ENCODE data around the gene PPFIBP1. TPM values are rescaled to one million over a fixed set of nuclear protein-coding genes. Genes with fewer than 3 reads are reported as not detected.

The PPFIBP1 gene
- total RNA-seq, 5 donors from 2014 or later (not counting 1 experiment from before 2014, with no cell fraction given), result 4.1 to 6.1 (median 5.8) TPM

- Mint-ChIP-seq H3K9me3 (no peaks in the 10 kb centered on the region), H3K4me1 (no peaks in the 10 kb centered on the region), H3K36me3 (peaks cover 30% of the 10 kb centered on the region), H3K4me3 (no peak overlapping the region), H3K27ac (no peak overlapping the region), H3K27me3 (no peaks in the 10 kb centered on the region)
- Histone ChIP-seq H3K9me3 (no peaks in the 10 kb centered on the region), H3K27ac (ENCODE audit: low read length) (no peak overlapping the region), H3K4me3 (ENCODE audit: control insufficient read depth in 1 of 2, extremely low read depth in 1 of 2, low read length in 1 of 2) (no peak overlapping the region), H3K4me1 (ENCODE audit: control insufficient read depth in 1 of 2, extremely low read depth in 1 of 2, insufficient read depth in 2 of 2, low read length in 2 of 2) (no peaks in the 10 kb centered on the region), H3K27me3 (replicated peaks in 1 of 2; ENCODE audit: control insufficient read depth in 2 of 2, extremely low read depth in 1 of 2, insufficient read depth in 2 of 2, low read length in 1 of 2) (no peaks in the 10 kb centered on the region), H3K36me3 (ENCODE audit: control insufficient read depth in 2 of 2, extremely low read depth in 1 of 2, insufficient read depth in 1 of 2, low read length in 1 of 2) (no peaks in the 10 kb centered on the region)
- 90% methylated on average over 2 of the region's 3 CpGs for WGBS (ENCODE audit: insufficient coverage)
- ChIA-PET CTCF (interaction anchor here in 1 of 2 donors (0.7 kb wide), 1 partner anchor 20 kb away, joined by 6 read pairs; no protein-coding TSS in a partner anchor), POLR2A (no interaction called here)
- DNase-seq (no peak), ATAC-seq (replicated peaks in 1 of 4) (no peak)
These were observed 164.7 kb downstream of the PPFIBP1 start for GRCh38 chr12:27688671-27689070.

DNA sequence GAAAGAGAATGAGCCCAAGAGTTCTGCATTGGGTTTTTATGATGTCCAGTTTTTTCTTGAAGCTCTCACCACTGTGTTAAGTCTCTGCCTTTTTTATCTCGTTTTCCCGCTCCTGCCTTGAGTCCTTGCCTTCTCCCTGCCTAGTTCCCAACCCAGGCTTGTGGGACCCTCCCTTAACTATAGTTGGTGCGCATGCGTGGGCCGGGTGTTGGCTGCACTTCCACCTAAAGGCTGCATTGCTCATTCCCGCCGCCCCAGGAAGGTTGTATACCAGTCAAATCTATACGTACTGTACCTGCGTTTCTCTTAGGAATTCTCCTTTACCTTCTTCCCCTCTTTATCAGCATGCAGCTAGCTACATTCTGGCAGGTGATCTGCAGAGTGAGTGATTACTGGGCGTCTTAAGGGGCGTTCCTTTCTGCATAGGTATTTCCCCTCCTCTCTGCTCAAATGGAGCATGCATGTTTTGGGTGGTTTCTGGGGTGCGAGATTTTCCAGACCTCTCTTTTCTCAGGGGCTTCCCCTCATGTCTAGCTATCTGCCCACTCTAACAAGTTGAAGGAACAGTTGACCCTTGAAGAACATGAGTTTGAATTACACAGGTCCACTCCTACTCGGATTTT is 165.7 kb downstream of the PPFIBP1 start:
- no peaks in the 10 kb centered on the region for H3K4me1 Mint-ChIP-seq
- no peaks in the 10 kb centered on the region for H3K27me3 ChIP-seq (replicated peaks in 1 of 2; ENCODE audit: control insufficient read depth in 2 of 2, extremely low read depth in 1 of 2, insufficient read depth in 2 of 2, low read length in 1 of 2)
- H3K9me3 ChIP-seq, result no peaks in the 10 kb centered on the region
- ChIA-PET CTCF (interaction anchor here in 1 of 2 donors (0.7 kb wide), 1 partner anchor 53 kb away, joined by 4 read pairs; no protein-coding TSS in a partner anchor), POLR2A (no interaction called here)
- peaks cover 30% of the 10 kb centered on the region for H3K36me3 Mint-ChIP-seq
- no peak overlapping the region for H3K27ac Mint-ChIP-seq
- 94% methylated on average over 8 of the region's 13 CpGs for WGBS (ENCODE audit: insufficient coverage)
- no peak overlapping the region for H3K4me3 ChIP-seq (ENCODE audit: control insufficient read depth in 1 of 2, extremely low read depth in 1 of 2, low read length in 1 of 2)
- no peaks in the 10 kb centered on the region for H3K9me3 Mint-ChIP-seq
- H3K27me3 Mint-ChIP-seq, result no peaks in the 10 kb centered on the region
- no peak for DNase-seq
- no peak overlapping the region for H3K4me3 Mint-ChIP-seq
- no peaks in the 10 kb centered on the region for H3K4me1 ChIP-seq (ENCODE audit: control insufficient read depth in 1 of 2, extremely low read depth in 1 of 2, insufficient read depth in 2 of 2, low read length in 2 of 2)
- H3K36me3 ChIP-seq (ENCODE audit: control insufficient read depth in 2 of 2, extremely low read depth in 1 of 2, insufficient read depth in 1 of 2, low read length in 1 of 2), result no peaks in the 10 kb centered on the region
- H3K27ac ChIP-seq (ENCODE audit: low read length), result no peak overlapping the region
- no peak for ATAC-seq (replicated peaks in 1 of 4)

DNA sequence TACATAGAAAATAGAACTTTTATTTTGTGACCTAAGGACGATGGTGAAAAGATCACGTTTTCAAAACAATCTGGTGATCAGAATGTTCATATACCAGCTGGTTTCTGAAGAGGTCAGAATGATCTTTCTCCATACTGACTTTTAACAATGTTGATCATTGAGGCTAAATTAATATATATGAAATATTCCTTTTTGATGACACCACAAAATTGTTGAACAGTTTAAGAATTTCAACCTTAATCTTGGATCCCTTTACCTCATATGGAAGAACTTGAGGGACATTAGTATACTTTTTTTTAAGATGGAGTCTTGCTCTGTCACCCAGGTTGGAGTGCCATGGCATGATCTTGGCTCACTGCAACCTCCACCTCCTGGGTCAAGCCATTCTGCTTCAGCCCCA is 169.4 kb downstream of the PPFIBP1 start:
- no peaks in the 10 kb centered on the region for H3K27me3 Mint-ChIP-seq
- ATAC-seq (replicated peaks in 1 of 4), result no peak
- H3K36me3 ChIP-seq (ENCODE audit: control insufficient read depth in 2 of 2, extremely low read depth in 1 of 2, insufficient read depth in 1 of 2, low read length in 1 of 2), result no peaks in the 10 kb centered on the region
- no peak overlapping the region for H3K4me3 ChIP-seq (ENCODE audit: control insufficient read depth in 1 of 2, extremely low read depth in 1 of 2, low read length in 1 of 2)
- ChIA-PET POLR2A (no interaction called here), CTCF (no interaction called here)
- DNase-seq, result no peak
- no peak overlapping the region for H3K27ac ChIP-seq (ENCODE audit: low read length)
- H3K4me3 Mint-ChIP-seq, result no peak overlapping the region
- no peaks in the 10 kb centered on the region for H3K9me3 ChIP-seq
- no peaks in the 10 kb centered on the region for H3K4me1 ChIP-seq (ENCODE audit: control insufficient read depth in 1 of 2, extremely low read depth in 1 of 2, insufficient read depth in 2 of 2, low read length in 2 of 2)
- no peaks in the 10 kb centered on the region for H3K27me3 ChIP-seq (replicated peaks in 1 of 2; ENCODE audit: control insufficient read depth in 2 of 2, extremely low read depth in 1 of 2, insufficient read depth in 2 of 2, low read length in 1 of 2)
- H3K27ac Mint-ChIP-seq, result no peak overlapping the region
- H3K9me3 Mint-ChIP-seq, result no peaks in the 10 kb centered on the region
- no CpG with 5 or more reads among the region's 2 CpGs for WGBS (ENCODE audit: insufficient coverage)
- no peaks in the 10 kb centered on the region for H3K4me1 Mint-ChIP-seq
- H3K36me3 Mint-ChIP-seq, result peaks cover 26% of the 10 kb centered on the region

GRCh38 chr12:27695556-27696292 is 171.7 kb downstream of the PPFIBP1 start:
- no CpG with 5 or more reads among the region's 6 CpGs for WGBS (ENCODE audit: insufficient coverage)
- ChIA-PET POLR2A (interaction anchor here in 1 of 2 donors (0.6 kb wide), 1 partner anchor 291 kb away, joined by 9 read pairs; no protein-coding TSS in a partner anchor), CTCF (no interaction called here)
- Histone ChIP-seq H3K9me3 (no peaks in the 10 kb centered on the region), H3K36me3 (ENCODE audit: control insufficient read depth in 2 of 2, extremely low read depth in 1 of 2, insufficient read depth in 1 of 2, low read length in 1 of 2) (no peaks in the 10 kb centered on the region), H3K27ac (ENCODE audit: low read length) (no peak overlapping the region), H3K4me3 (ENCODE audit: control insufficient read depth in 1 of 2, extremely low read depth in 1 of 2, low read length in 1 of 2) (no peak overlapping the region), H3K27me3 (replicated peaks in 1 of 2; ENCODE audit: control insufficient read depth in 2 of 2, extremely low read depth in 1 of 2, insufficient read depth in 2 of 2, low read length in 1 of 2) (no peaks in the 10 kb centered on the region), H3K4me1 (ENCODE audit: control insufficient read depth in 1 of 2, extremely low read depth in 1 of 2, insufficient read depth in 2 of 2, low read length in 2 of 2) (no peaks in the 10 kb centered on the region)
- Mint-ChIP-seq H3K36me3 (peaks cover 11% of the 10 kb centered on the region), H3K27me3 (peaks cover 0 to 4% of the 10 kb centered on the region in 2 donors), H3K4me3 (no peak overlapping the region), H3K9me3 (no peaks in the 10 kb centered on the region), H3K27ac (no peak overlapping the region), H3K4me1 (no peaks in the 10 kb centered on the region)
- no peak for ATAC-seq (replicated peaks in 1 of 4)
- no peak for DNase-seq

DNA sequence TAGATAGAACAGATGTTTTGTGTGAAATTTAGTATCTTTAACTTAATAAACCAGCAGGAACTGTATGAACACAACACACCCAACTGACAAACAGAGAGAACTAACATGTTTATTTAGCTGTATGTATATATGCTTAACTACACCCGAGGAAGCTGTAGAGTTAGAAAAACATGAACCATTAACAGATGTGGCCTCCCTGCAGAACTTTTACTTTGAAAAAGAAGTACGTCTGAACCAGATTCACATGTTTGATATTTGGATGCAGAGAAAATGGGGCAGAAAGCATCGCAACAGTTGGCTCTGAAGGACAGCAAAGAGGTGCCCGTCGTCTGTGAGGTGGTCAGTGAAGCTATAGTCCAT is 172.3 kb downstream of the PPFIBP1 start, which contains the start of gene REP15:
Gene REP15 (plus strand): TSS at position 155 of the 360 bp plus-strand sequence. CDS start 116 bp downstream, at position 271.
- WGBS (ENCODE audit: insufficient coverage), result 96% methylated on average over 3 of the region's 5 CpGs
- Histone ChIP-seq H3K36me3 (ENCODE audit: control insufficient read depth in 2 of 2, extremely low read depth in 1 of 2, insufficient read depth in 1 of 2, low read length in 1 of 2) (no peaks in the 10 kb centered on the region), H3K27ac (ENCODE audit: low read length) (no peak within 1 kb of the TSS), H3K27me3 (replicated peaks in 1 of 2; ENCODE audit: control insufficient read depth in 2 of 2, extremely low read depth in 1 of 2, insufficient read depth in 2 of 2, low read length in 1 of 2) (no peaks in the 10 kb centered on the region), H3K4me1 (ENCODE audit: control insufficient read depth in 1 of 2, extremely low read depth in 1 of 2, insufficient read depth in 2 of 2, low read length in 2 of 2) (no peaks in the 10 kb centered on the region), H3K4me3 (ENCODE audit: control insufficient read depth in 1 of 2, extremely low read depth in 1 of 2, low read length in 1 of 2) (no peak within 1 kb of the TSS), H3K9me3 (no peaks in the 10 kb centered on the region)
- no peak for DNase-seq
- Mint-ChIP-seq H3K27ac (no peak within 1 kb of the TSS), H3K4me3 (no peak within 1 kb of the TSS), H3K27me3 (peaks cover 1 to 4% of the 10 kb centered on the region in 2 donors), H3K36me3 (peaks cover 11% of the 10 kb centered on the region), H3K4me1 (no peaks in the 10 kb centered on the region), H3K9me3 (no peaks in the 10 kb centered on the region)
- no peak for ATAC-seq (replicated peaks in 1 of 4)
- ChIA-PET POLR2A (interaction anchor here in 1 of 2 donors (0.6 kb wide), 1 partner anchor 201 kb away, joined by 6 read pairs; no protein-coding TSS in a partner anchor), CTCF (no interaction called here)

- ChIA-PET POLR2A (interaction anchor here in 1 of 2 donors (0.6 kb wide), 1 partner anchor 200 kb away, joined by 6 read pairs; no protein-coding TSS in a partner anchor), CTCF (interaction anchor here in 1 of 2 donors (0.6 kb wide), 1 partner anchor 17 kb away, joined by 3 read pairs; no protein-coding TSS in a partner anchor)
- Histone ChIP-seq H3K36me3 (ENCODE audit: control insufficient read depth in 2 of 2, extremely low read depth in 1 of 2, insufficient read depth in 1 of 2, low read length in 1 of 2) (no peaks in the 10 kb centered on the region), H3K27me3 (replicated peaks in 1 of 2; ENCODE audit: control insufficient read depth in 2 of 2, extremely low read depth in 1 of 2, insufficient read depth in 2 of 2, low read length in 1 of 2) (no peaks in the 10 kb centered on the region), H3K4me1 (ENCODE audit: control insufficient read depth in 1 of 2, extremely low read depth in 1 of 2, insufficient read depth in 2 of 2, low read length in 2 of 2) (no peaks in the 10 kb centered on the region), H3K27ac (ENCODE audit: low read length) (no peak overlapping the region), H3K4me3 (ENCODE audit: control insufficient read depth in 1 of 2, extremely low read depth in 1 of 2, low read length in 1 of 2) (no peak overlapping the region), H3K9me3 (no peaks in the 10 kb centered on the region)
- Mint-ChIP-seq H3K4me3 (no peak overlapping the region), H3K9me3 (no peaks in the 10 kb centered on the region), H3K27ac (no peak overlapping the region), H3K27me3 (peaks cover 1 to 4% of the 10 kb centered on the region in 2 donors), H3K4me1 (no peaks in the 10 kb centered on the region), H3K36me3 (peaks cover 6% of the 10 kb centered on the region)
- DNase-seq (no peak), ATAC-seq (replicated peaks in 1 of 4) (no peak)
- 83% methylated on average over 1 of the region's 3 CpGs for WGBS (ENCODE audit: insufficient coverage)
These were observed 173.0 kb downstream of the PPFIBP1 start for GRCh38 chr12:27696864-27697564.
